Measurements from ENCODE around the gene FBXL17.

FBXL17 gene

DNA sequence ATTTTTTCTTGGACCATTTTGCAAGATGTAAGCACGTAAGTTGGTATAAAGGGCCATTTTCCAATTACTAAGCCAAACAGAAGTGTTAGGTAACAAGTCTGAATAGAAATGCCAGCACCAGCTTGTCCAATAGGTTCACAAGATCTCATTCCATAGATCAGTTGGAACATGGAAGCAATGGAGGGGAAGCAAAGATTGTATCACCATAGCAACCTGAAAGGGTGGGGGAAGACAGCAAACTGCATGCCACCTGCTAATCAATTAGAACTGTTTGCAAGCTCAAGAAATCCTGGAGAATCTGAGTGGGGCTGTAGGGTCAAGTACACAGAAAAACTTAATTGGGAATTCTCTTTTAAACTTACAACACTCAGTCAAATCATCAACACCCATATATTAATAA is 446.3 kb downstream of the FBXL17 start:
- H3K9ac ChIP-seq (ENCODE audit: low read length): no peak overlapping the region

DNA sequence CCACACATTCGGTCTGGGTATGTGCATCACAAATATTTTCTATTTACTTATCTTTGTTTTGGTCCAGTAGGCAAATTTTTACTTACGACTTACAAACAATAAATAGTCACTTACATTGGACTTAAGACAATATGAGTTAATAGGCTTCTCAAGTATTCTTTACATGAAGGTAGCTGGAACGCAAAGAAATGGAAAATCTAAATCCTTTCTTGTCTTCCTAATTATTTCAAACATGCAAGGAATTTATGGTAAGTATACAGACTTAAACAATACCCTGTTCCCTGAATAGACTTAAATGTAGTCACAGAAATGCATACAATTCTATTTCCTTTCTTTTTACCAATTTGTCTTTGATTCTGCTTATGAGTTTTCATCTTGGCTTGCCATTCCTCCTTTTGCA is 448.6 kb downstream of the FBXL17 start:
- Histone ChIP-seq H3K4me3 (ENCODE audit: insufficient read depth, low read length, poor library complexity, severe bottlenecking) (no peak overlapping the region), H3K36me3 (ENCODE audit: low read length) (no peaks in the 10 kb centered on the region), H3K9me3 (ENCODE audit: insufficient read depth, low read length) (no peaks in the 10 kb centered on the region), H4K20me1 (ENCODE audit: low read depth, low read length) (no peaks in the 10 kb centered on the region), H3K9ac (ENCODE audit: low read length) (no peak overlapping the region), H3K27me3 (ENCODE audit: low read length) (no peaks in the 10 kb centered on the region), H3K79me2 (ENCODE audit: insufficient read depth, low read length) (no peaks in the 10 kb centered on the region), H3K4me2 (ENCODE audit: low read depth, low read length, poor library complexity, severe bottlenecking) (no peak overlapping the region), H3K27ac (ENCODE audit: low read depth, low read length) (no peak overlapping the region), H3F3A (ENCODE audit: insufficient read depth) (no peaks in the 10 kb centered on the region), H3K9me2 (replicated peaks; ENCODE audit: insufficient read depth, low read length) (no peaks in the 10 kb centered on the region), H2AFZ (ENCODE audit: low read depth, low read length, severe bottlenecking) (no peak overlapping the region)
- TF ChIP-seq, protein P1, sequence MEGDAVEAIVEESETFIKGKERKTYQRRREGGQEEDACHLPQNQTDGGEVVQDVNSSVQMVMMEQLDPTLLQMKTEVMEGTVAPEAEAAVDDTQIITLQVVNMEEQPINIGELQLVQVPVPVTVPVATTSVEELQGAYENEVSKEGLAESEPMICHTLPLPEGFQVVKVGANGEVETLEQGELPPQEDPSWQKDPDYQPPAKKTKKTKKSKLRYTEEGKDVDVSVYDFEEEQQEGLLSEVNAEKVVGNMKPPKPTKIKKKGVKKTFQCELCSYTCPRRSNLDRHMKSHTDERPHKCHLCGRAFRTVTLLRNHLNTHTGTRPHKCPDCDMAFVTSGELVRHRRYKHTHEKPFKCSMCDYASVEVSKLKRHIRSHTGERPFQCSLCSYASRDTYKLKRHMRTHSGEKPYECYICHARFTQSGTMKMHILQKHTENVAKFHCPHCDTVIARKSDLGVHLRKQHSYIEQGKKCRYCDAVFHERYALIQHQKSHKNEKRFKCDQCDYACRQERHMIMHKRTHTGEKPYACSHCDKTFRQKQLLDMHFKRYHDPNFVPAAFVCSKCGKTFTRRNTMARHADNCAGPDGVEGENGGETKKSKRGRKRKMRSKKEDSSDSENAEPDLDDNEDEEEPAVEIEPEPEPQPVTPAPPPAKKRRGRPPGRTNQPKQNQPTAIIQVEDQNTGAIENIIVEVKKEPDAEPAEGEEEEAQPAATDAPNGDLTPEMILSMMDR (IDR thresholded peaks at IDR 0.05; ENCODE audit: insufficient read depth, low read length, poor library complexity, severe bottlenecking): no peak
- TF ChIP-seq EZH2phosphoT487 (conservative IDR thresholded peaks at IDR 0.05; ENCODE audit: low read length): no peak

More for the DNA sequence above, 446.3 kb downstream of the FBXL17 start:
- Histone ChIP-seq H4K20me1 (ENCODE audit: low read depth, low read length) (no peaks in the 10 kb centered on the region), H3K4me2 (ENCODE audit: low read depth, low read length, poor library complexity, severe bottlenecking) (no peak overlapping the region), H3F3A (ENCODE audit: insufficient read depth) (no peaks in the 10 kb centered on the region), H3K27ac (ENCODE audit: low read depth, low read length) (no peak overlapping the region), H3K36me3 (ENCODE audit: low read length) (no peaks in the 10 kb centered on the region), H2AFZ (ENCODE audit: low read depth, low read length, severe bottlenecking) (no peak overlapping the region), H3K4me3 (ENCODE audit: insufficient read depth, low read length, poor library complexity, severe bottlenecking) (no peak overlapping the region), H3K27me3 (ENCODE audit: low read length) (no peaks in the 10 kb centered on the region), H3K9me3 (ENCODE audit: insufficient read depth, low read length) (no peaks in the 10 kb centered on the region), H3K9me2 (replicated peaks; ENCODE audit: insufficient read depth, low read length) (no peaks in the 10 kb centered on the region), H3K79me2 (ENCODE audit: insufficient read depth, low read length) (no peaks in the 10 kb centered on the region)
- TF ChIP-seq, protein P1 (IDR thresholded peaks at IDR 0.05; ENCODE audit: insufficient read depth, low read length, poor library complexity, severe bottlenecking): no peak
- TF ChIP-seq EZH2phosphoT487 (conservative IDR thresholded peaks at IDR 0.05; ENCODE audit: low read length): no peak

DNA sequence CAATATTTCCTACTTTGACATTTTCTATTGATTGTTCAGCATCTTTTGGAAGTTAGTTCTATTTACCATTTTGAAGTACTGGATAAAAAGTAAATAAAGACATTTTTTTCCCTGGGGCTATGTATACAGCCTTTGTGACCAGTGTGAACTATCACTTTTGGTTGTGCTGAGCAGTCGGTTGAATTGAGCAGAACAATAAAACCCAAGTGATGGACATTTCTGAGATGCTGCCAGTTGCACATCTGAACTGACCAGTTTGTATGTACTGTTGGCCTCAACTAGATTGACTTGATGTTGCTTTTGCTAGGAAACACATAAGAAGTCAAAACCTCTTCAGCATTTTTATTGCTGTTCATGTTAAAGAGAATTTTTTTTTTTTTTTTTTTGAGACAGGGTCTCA is 451.0 kb downstream of the FBXL17 start:
- no peaks in the 10 kb centered on the region for H3F3A ChIP-seq (ENCODE audit: insufficient read depth)
- H3K9me3 ChIP-seq (ENCODE audit: insufficient read depth, low read length): no peaks in the 10 kb centered on the region
- TF ChIP-seq, protein P1 (IDR thresholded peaks at IDR 0.05; ENCODE audit: insufficient read depth, low read length, poor library complexity, severe bottlenecking): no peak
- TF ChIP-seq EZH2phosphoT487 (conservative IDR thresholded peaks at IDR 0.05; ENCODE audit: low read length): no peak
- no peak overlapping the region for H3K4me3 ChIP-seq (ENCODE audit: insufficient read depth, low read length, poor library complexity, severe bottlenecking)
- H2AFZ ChIP-seq (ENCODE audit: low read depth, low read length, severe bottlenecking): no peak overlapping the region
- no peaks in the 10 kb centered on the region for H4K20me1 ChIP-seq (ENCODE audit: low read depth, low read length)
- no peak overlapping the region for H3K4me2 ChIP-seq (ENCODE audit: low read depth, low read length, poor library complexity, severe bottlenecking)
- H3K79me2 ChIP-seq (ENCODE audit: insufficient read depth, low read length): no peaks in the 10 kb centered on the region
- H3K27ac ChIP-seq (ENCODE audit: low read depth, low read length): no peak overlapping the region
- no peaks in the 10 kb centered on the region for H3K9me2 ChIP-seq (replicated peaks; ENCODE audit: insufficient read depth, low read length)
- H3K36me3 ChIP-seq (ENCODE audit: low read length): no peaks in the 10 kb centered on the region
- H3K27me3 ChIP-seq (ENCODE audit: low read length): no peaks in the 10 kb centered on the region
- no peak overlapping the region for H3K9ac ChIP-seq (ENCODE audit: low read length)

Data from SU-DHL-6 (cell line).